ENCODE data around the gene PRR15. TPM values are rescaled to one million over a fixed set of nuclear protein-coding genes. Genes with fewer than 3 reads are reported as not detected.

Gene PRR15
- total RNA-seq, 4 donors from 2014 or later, result 0.47 to 0.64 (median 0.47) TPM; not detected in 1

DNA sequence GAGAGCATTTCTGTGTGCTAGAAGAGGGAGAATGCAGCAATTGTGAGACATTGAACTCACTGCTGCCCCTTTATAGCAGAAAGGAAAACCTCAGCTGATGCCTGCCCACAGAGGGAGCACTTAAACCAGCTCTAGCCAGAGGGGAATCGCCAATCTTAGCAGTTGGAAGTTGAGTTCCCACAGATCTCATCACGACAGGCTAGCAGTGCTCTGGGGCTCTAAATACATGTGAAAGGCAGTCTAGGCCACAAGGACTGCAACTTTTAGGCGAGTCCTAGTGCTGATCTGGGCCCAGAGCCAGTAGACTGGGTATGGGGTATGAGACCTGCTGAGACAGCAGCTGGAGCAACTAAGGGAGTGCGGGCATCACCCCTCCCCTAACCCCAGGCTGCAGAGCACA, 25.2 kb upstream of the PRR15 start:
- Histone ChIP-seq H3K27ac (no peak overlapping the region), H3K27me3 (peaks cover 3% of the 10 kb centered on the region), H3K9me3 (no peaks in the 10 kb centered on the region), H3K4me1 (peaks cover 2% of the 10 kb centered on the region), H3K4me3 (no peak overlapping the region), H3K36me3 (no peaks in the 10 kb centered on the region)
- DNase-seq (ENCODE audit: low spot score in 2 of 2), result no peak
- 55% methylated on average over 3 of the region's 4 CpGs for WGBS
- no peak for TF ChIP-seq POLR2AphosphoS5 (IDR thresholded peaks at IDR 0.05)
- no peak for TF ChIP-seq EP300 (IDR thresholded peaks at IDR 0.05)
- TF ChIP-seq POLR2A (IDR thresholded peaks at IDR 0.05), result no peak
- TF ChIP-seq, protein P1, sequence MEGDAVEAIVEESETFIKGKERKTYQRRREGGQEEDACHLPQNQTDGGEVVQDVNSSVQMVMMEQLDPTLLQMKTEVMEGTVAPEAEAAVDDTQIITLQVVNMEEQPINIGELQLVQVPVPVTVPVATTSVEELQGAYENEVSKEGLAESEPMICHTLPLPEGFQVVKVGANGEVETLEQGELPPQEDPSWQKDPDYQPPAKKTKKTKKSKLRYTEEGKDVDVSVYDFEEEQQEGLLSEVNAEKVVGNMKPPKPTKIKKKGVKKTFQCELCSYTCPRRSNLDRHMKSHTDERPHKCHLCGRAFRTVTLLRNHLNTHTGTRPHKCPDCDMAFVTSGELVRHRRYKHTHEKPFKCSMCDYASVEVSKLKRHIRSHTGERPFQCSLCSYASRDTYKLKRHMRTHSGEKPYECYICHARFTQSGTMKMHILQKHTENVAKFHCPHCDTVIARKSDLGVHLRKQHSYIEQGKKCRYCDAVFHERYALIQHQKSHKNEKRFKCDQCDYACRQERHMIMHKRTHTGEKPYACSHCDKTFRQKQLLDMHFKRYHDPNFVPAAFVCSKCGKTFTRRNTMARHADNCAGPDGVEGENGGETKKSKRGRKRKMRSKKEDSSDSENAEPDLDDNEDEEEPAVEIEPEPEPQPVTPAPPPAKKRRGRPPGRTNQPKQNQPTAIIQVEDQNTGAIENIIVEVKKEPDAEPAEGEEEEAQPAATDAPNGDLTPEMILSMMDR (IDR thresholded peaks at IDR 0.05), result no peak

DNA sequence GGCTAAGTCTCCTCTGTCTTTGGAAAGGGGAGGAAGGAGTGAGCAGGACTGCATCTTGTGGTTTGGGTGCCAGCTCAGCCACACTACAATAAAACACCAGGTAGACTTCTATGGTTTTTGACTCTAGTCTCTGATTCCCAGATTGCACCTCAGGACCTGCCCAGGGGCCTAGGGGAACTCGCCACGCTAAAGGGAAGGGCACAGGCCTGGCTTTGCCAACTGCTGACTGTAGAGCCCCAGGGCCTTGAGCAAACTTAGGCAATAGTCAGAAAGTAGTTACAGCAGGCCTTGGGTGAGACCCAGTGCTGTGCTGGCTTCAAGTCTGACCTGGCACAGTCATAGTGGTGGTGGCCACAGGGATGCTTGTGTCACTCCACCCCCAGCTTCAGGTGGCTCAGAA, 24.2 kb upstream of the PRR15 start:
- no peaks in the 10 kb centered on the region for H3K36me3 ChIP-seq
- TF ChIP-seq, protein P1 (IDR thresholded peaks at IDR 0.05), result no peak
- no peak for TF ChIP-seq POLR2A (IDR thresholded peaks at IDR 0.05)
- TF ChIP-seq EP300 (IDR thresholded peaks at IDR 0.05), result no peak
- TF ChIP-seq POLR2AphosphoS5 (IDR thresholded peaks at IDR 0.05), result no peak
- no peaks in the 10 kb centered on the region for H3K9me3 ChIP-seq
- 63% methylated on average over 2 of the region's 2 CpGs for WGBS
- H3K4me1 ChIP-seq, result peaks cover 2% of the 10 kb centered on the region
- DNase-seq (ENCODE audit: low spot score in 2 of 2), result no peak
- H3K4me3 ChIP-seq, result no peak overlapping the region
- H3K27me3 ChIP-seq, result peaks cover 3% of the 10 kb centered on the region
- H3K27ac ChIP-seq, result no peak overlapping the region

DNA sequence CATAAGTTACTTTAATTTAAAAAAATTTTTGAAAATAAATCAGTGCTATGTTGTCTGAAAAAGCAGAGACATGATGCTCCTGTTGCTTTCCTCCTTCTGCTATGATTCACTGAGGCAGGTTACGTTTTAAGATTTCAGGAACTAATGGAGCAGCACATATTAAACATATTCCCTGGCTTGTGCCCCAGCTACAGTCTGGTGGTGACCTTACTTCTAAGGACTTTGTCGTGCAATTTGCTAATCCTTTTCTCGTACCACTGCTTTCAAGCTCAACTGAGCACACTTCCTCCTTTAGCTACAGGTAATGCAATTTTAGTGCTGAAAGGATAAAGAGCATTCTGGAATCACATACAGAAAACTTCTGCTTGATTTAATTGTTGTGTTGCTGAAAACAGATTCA, 16.2 kb upstream of the PRR15 start:
- TF ChIP-seq, protein P1 (IDR thresholded peaks at IDR 0.05), result no peak
- no peak for TF ChIP-seq POLR2A (IDR thresholded peaks at IDR 0.05)
- no peak for TF ChIP-seq POLR2AphosphoS5 (IDR thresholded peaks at IDR 0.05)
- no peak for TF ChIP-seq EP300 (IDR thresholded peaks at IDR 0.05)

DNA sequence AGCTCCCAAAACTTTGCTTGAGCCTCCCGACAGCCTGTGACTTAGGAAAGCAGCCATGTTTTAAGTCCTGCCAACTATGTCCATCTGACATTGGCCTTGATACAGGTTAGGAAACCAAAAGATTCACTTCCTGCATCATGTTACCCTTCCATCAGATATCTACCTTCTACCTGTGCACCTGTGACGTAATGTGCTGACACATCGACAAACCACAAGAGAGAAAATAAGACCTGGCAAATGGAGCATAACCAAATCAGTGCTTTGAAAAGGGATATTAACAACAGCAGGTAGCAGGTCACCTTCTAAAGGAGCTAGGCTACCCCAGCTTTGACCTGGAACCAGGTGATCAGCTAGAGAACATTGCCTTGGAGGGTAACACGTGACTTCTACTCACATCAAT, 14.8 kb upstream of the PRR15 start:
- no peaks in the 10 kb centered on the region for H3K9me3 ChIP-seq
- no peak overlapping the region for H3K27ac ChIP-seq
- TF ChIP-seq POLR2AphosphoS5 (IDR thresholded peaks at IDR 0.05) (no peak), POLR2A (IDR thresholded peaks at IDR 0.05) (no peak)
- TF ChIP-seq, protein P1 (IDR thresholded peaks at IDR 0.05), result no peak
- no peaks in the 10 kb centered on the region for H3K27me3 ChIP-seq
- no peaks in the 10 kb centered on the region for H3K4me1 ChIP-seq
- H3K4me3 ChIP-seq, result no peak overlapping the region
- WGBS, result 82% methylated on average over 4 of the region's 4 CpGs
- DNase-seq (ENCODE audit: low spot score in 2 of 2), result no peak
- no peaks in the 10 kb centered on the region for H3K36me3 ChIP-seq

More for the DNA sequence above, 16.2 kb upstream of the PRR15 start:
- no peak for DNase-seq (ENCODE audit: low spot score in 2 of 2)
- H3K4me3 ChIP-seq, result no peak overlapping the region
- no peak overlapping the region for H3K27ac ChIP-seq
- WGBS, result 74% methylated on average over 3 of the region's 3 CpGs
- H3K9me3 ChIP-seq, result no peaks in the 10 kb centered on the region
- no peaks in the 10 kb centered on the region for H3K36me3 ChIP-seq
- H3K4me1 ChIP-seq, result no peaks in the 10 kb centered on the region
- H3K27me3 ChIP-seq, result no peaks in the 10 kb centered on the region

DNA sequence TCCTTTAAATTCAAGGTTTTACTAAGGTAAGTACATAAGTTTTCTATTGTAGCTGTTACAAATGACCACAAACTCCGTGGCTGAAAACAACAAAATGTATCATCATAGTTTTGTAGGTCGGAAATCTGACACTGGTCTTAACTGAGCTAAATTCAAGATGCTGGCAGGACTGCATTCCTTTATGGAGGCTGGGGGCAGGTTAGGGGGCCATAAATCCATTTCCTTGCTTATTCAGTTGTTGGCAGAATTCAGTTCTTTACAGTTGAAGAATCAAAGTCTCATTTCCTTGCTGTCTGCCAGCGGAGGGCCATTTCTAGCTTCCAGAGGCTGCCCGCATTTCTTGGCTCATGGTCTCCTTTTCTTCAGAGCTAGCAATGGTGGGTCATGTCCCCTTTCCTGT, 11.2 kb upstream of the PRR15 start:
- H3K4me1 ChIP-seq, result no peaks in the 10 kb centered on the region
- H3K4me3 ChIP-seq, result no peak overlapping the region
- WGBS, result 78% methylated on average over 4 of the region's 4 CpGs
- H3K9me3 ChIP-seq, result no peaks in the 10 kb centered on the region
- peaks cover 3% of the 10 kb centered on the region for H3K27me3 ChIP-seq
- TF ChIP-seq, protein P1 (IDR thresholded peaks at IDR 0.05), result no peak
- TF ChIP-seq EP300 (IDR thresholded peaks at IDR 0.05), result no peak
- no peak for TF ChIP-seq POLR2A (IDR thresholded peaks at IDR 0.05)
- TF ChIP-seq POLR2AphosphoS5 (IDR thresholded peaks at IDR 0.05), result no peak
- no peak overlapping the region for H3K27ac ChIP-seq
- H3K36me3 ChIP-seq, result no peaks in the 10 kb centered on the region
- no peak for DNase-seq (ENCODE audit: low spot score in 2 of 2)
